IMR-90 (cell line): ENCODE measurements around the gene B3GNT5. TPM values are rescaled to one million over a fixed set of nuclear protein-coding genes. Genes with fewer than 3 reads are reported as not detected.

Experiments
- ATAC-seq: fragments of 200-7000 bp; cut with Tn5 transposase; 2 replicates; pipeline ENCODE4 v1.9.1; 2020; ENCODE audit warnings: low read depth, mild to moderate bottlenecking, moderate library complexity
- BruUV-seq: library from RNA; stranded (reverse); fragments of 400-500 nt; replicated peaks from 2 replicates; lab custom pipeline; 2021; lab: Mats Ljungman, UMichigan
- CTCF ChIA-PET: fragments of 300-600 bp; formaldehyde crosslinking; extraction: SDS; loops from one replicate; lab custom pipeline; 2021; ENCODE audit warnings: antibody characterized with exemption; lab: Yijun Ruan, JAX
- POLR2A ChIA-PET: fragments of 300-600 bp; sonication (Branson Sonifier 250); formaldehyde crosslinking; loops from one replicate; lab custom pipeline; 2022; ENCODE audit warnings: antibody characterized with exemption; ENCODE audit not compliant: unreplicated experiment; lab: Charles Lee
- DNase-seq: peaks from one replicate; pipeline ENCODE4 v3.0.0; 2013
- H2AFZ ChIP-seq: replicated peaks from 2 replicates; pipeline ENCODE3; 2013; ENCODE audit warnings: low read length, mild to moderate bottlenecking; ENCODE audit not compliant: poor library complexity
- H2AK5ac ChIP-seq: 2 replicates; pipeline ENCODE4 v1.6.1; 2013; ENCODE audit warnings: low read depth, low read length, inconsistent platforms
- H2AK9ac ChIP-seq: replicated peaks from 2 replicates; pipeline ENCODE3; 2013; ENCODE audit warnings: mild to moderate bottlenecking, low read depth, low read length, moderate library complexity; ENCODE audit not compliant: poor library complexity
- H2BK120ac ChIP-seq: 2 replicates; pipeline ENCODE4 v1.6.1; 2013; ENCODE audit warnings: low read depth, low read length, inconsistent platforms
- H2BK15ac ChIP-seq: 3 replicates; pipeline ENCODE4 v1.6.1; 2013; ENCODE audit warnings: low read depth, low read length, inconsistent platforms
- H2BK20ac ChIP-seq: 2 replicates; pipeline ENCODE4 v1.6.1; 2013; ENCODE audit warnings: low read depth, mild to moderate bottlenecking, inconsistent platforms, low read length, moderate library complexity
- H2BK5ac ChIP-seq: 2 replicates; pipeline ENCODE4 v1.6.1; 2013; ENCODE audit warnings: mild to moderate bottlenecking, low read depth, low read length, inconsistent platforms; ENCODE audit not compliant: poor library complexity, severe bottlenecking
- H3K14ac ChIP-seq: replicated peaks from 2 replicates; pipeline ENCODE4 v1.6.1; 2013; ENCODE audit warnings: low read depth, low read length, inconsistent platforms
- H3K18ac ChIP-seq: 2 replicates; pipeline ENCODE4 v1.6.1; 2013; ENCODE audit warnings: low read depth, low read length, control low read depth
- H3K23ac ChIP-seq: 2 replicates; pipeline ENCODE4 v1.6.1; 2013; ENCODE audit warnings: low read depth, low read length, inconsistent platforms
- H3K27ac ChIP-seq: 2 replicates; pipeline ENCODE4 v1.5.1; 2013; ENCODE audit warnings: mild to moderate bottlenecking, control low read depth, low read length; ENCODE audit not compliant: insufficient read depth
- H3K27me3 ChIP-seq: 2 replicates; pipeline ENCODE4 v1.6.1; 2013; ENCODE audit warnings: low read length; ENCODE audit not compliant: control insufficient read depth, insufficient read depth
- H3K36me3 ChIP-seq: 2 replicates; pipeline ENCODE4 v1.6.1; 2013; ENCODE audit warnings: low read length, mixed read lengths; ENCODE audit not compliant: control insufficient read depth, insufficient read depth
- H3K4ac ChIP-seq: 2 replicates; pipeline ENCODE4 v1.6.1; 2013; ENCODE audit warnings: low read depth, low read length, inconsistent platforms
- H3K4me1 ChIP-seq: 2 replicates; pipeline ENCODE4 v1.6.1; 2013; ENCODE audit warnings: low read length, mixed read lengths; ENCODE audit not compliant: control insufficient read depth, insufficient read depth
- H3K4me2 ChIP-seq: 2 replicates; pipeline ENCODE4 v1.6.1; 2013; ENCODE audit warnings: low read depth, mild to moderate bottlenecking, control low read depth, low read length, moderate library complexity
- H3K4me3 ChIP-seq: 2 replicates; pipeline ENCODE4 v1.5.1; 2013; ENCODE audit warnings: low read depth, mild to moderate bottlenecking, control low read depth, low read length, moderate library complexity; ENCODE audit not compliant: insufficient read depth
- H3K56ac ChIP-seq: 2 replicates; pipeline ENCODE4 v1.6.1; 2013; ENCODE audit warnings: low read length, inconsistent platforms; ENCODE audit not compliant: insufficient read depth; ENCODE audit errors: extremely low read depth
- H3K79me1 ChIP-seq, 2 experiments: 2 replicates each; pipeline ENCODE4 v1.6.1; 2013; ENCODE audit warnings: low read length in 2 of 2, inconsistent platforms in 1 of 2, low read depth in 1 of 2
- H3K9ac ChIP-seq: 2 replicates; pipeline ENCODE4 v1.6.1; 2013; ENCODE audit warnings: low read depth, low read length, control low read depth
- H3K9me1 ChIP-seq: 2 replicates; pipeline ENCODE4 v1.6.1; 2013; ENCODE audit warnings: low read length, inconsistent platforms; ENCODE audit not compliant: insufficient read depth
- H3K9me3 ChIP-seq: 2 replicates; pipeline ENCODE4 v1.6.1; 2013; ENCODE audit warnings: low read length; ENCODE audit not compliant: control insufficient read depth, insufficient read depth
- H4K20me1 ChIP-seq: 2 replicates; pipeline ENCODE4 v1.6.1; 2013; ENCODE audit warnings: low read length, inconsistent platforms; ENCODE audit not compliant: insufficient read depth
- H4K5ac ChIP-seq: 2 replicates; pipeline ENCODE4 v1.6.1; 2013; ENCODE audit warnings: mild to moderate bottlenecking, low read depth, low read length, control low read depth
- H4K8ac ChIP-seq, 2 experiments: 2 replicates each; pipeline ENCODE4 v1.6.1; 2013; ENCODE audit warnings: low read depth in 2 of 2, low read length in 2 of 2, control low read depth in 1 of 2, inconsistent platforms in 1 of 2
- H4K91ac ChIP-seq: 2 replicates; pipeline ENCODE4 v1.6.1; 2013; ENCODE audit warnings: low read depth, low read length, inconsistent platforms; ENCODE audit not compliant: insufficient read depth
- CHD1 ChIP-seq: IDR thresholded peaks from 2 replicates; pipeline ENCODE4 v1.6.1; 2012; ENCODE audit warnings: low read depth, low read length, improper control_type of control experiment
- FOS ChIP-seq: fragments of 150-350 bp; IDR thresholded peaks from 2 replicates; pipeline ENCODE4 v1.6.1; 2016; ENCODE audit warnings: low read depth, low read length
- MXI1 ChIP-seq: IDR thresholded peaks from 2 replicates; pipeline ENCODE4 v1.6.1; 2012; ENCODE audit warnings: low read depth, mild to moderate bottlenecking, low read length, moderate library complexity, borderline replicate concordance
- NFE2L2 ChIP-seq: fragments of 150-350 bp; IDR thresholded peaks from 2 replicates; pipeline ENCODE4 v1.6.1; 2016; ENCODE audit warnings: low read depth, mild to moderate bottlenecking, low read length
- POLR2A ChIP-seq: IDR thresholded peaks from 2 replicates; pipeline ENCODE4 v1.6.1; 2012; ENCODE audit warnings: mild to moderate bottlenecking, low read depth, low read length
- RAD21 ChIP-seq: IDR thresholded peaks from 2 replicates; pipeline ENCODE4 v1.6.1; 2012; ENCODE audit warnings: low read length, improper control_type of control experiment
- RFX5 ChIP-seq: IDR thresholded peaks from 2 replicates; pipeline ENCODE4 v1.8.0; 2012; ENCODE audit warnings: low read depth, mild to moderate bottlenecking, low read length, moderate library complexity
- USF2 ChIP-seq: fragments of 150-350 bp; IDR thresholded peaks from 2 replicates; pipeline ENCODE4 v1.6.1; 2017; ENCODE audit warnings: mild to moderate bottlenecking, antibody characterized with exemption, low read length, low read depth
- WGBS, 2 experiments: methylation state at CpG; one replicate each; pipeline versions ENCODE4 v1.1.5 to v1.1.7; 2013; ENCODE audit warnings: missing lambda C conversion rate in 2 of 2; ENCODE audit not compliant: insufficient read length in 1 of 2; ENCODE audit errors: extremely low coverage in 2 of 2; 5-methylcytosine and 5-hydroxymethylcytosine counted together
- dilution Hi-C: fragments of 300-500 bp; cut with HindIII; formaldehyde crosslinking; loops from one replicate; pipeline ENCODE4 v1.14.3; 2018; ENCODE audit warnings: low sequenced_read_pairs; ENCODE audit not compliant: unreplicated experiment
- in situ Hi-C: fragments of 300-500 bp; cut with MboI; formaldehyde crosslinking; loops from 3 replicates; pipeline ENCODE4 v1.14.3; 2019; ENCODE audit warnings: low sequenced_read_pairs, inconsistent platforms, mixed read lengths
- intact Hi-C: fragments of 100-400 bp; cut with micrococcal nuclease; formaldehyde crosslinking; loops from 2 replicates; pipeline ENCODE4 v1.10.0; 2022
- polyA plus RNA-seq, 3 experiments: library from polyadenylated mRNA; depleted of rRNA; stranded (reverse); fragments of >200 nt; gene quantifications; 2 replicates each; pipeline ENCODE4 v1.2.3, GENCODE V29; 2012; ENCODE audit warnings: low replicate concordance in 1 of 3
- total RNA-seq: library from RNA; depleted of rRNA; stranded (reverse); fragments of >200 nt; gene quantifications from 2 replicates; pipeline ENCODE4 v1.2.3, GENCODE V29; 2012

Gene B3GNT5
- total and polyA plus RNA-seq, 2 of the 4 experiments (the other 2 are of a cell fraction) = 1.6 to 3.4 TPM

- intact Hi-C loops = no loop called here
Measured at GRCh38 chr3:183224180-183224970, 28.7 kb upstream of the B3GNT5 start.

More at GRCh38 chr3:183224180-183224970, 28.7 kb upstream of the B3GNT5 start:
- CTCF ChIA-PET = interaction anchor here (0.5 kb wide), 1 partner anchor 37 kb away, joined by 3 read pairs; no protein-coding TSS in a partner anchor
- H4K91ac ChIP-seq = no peak overlapping the region
- no peak for DNase-seq
- H4K8ac ChIP-seq = no peak overlapping the region
- H3K4me2 ChIP-seq = no peak overlapping the region
- H3K27ac ChIP-seq = no peak overlapping the region
- H4K5ac ChIP-seq = no peak overlapping the region
- H2AK5ac ChIP-seq = no peak overlapping the region
- H3K18ac ChIP-seq = no peak overlapping the region
- BruUV-seq = no TSS peak
- H4K20me1 ChIP-seq = no peaks in the 10 kb centered on the region
- no peaks in the 10 kb centered on the region for H3K79me1 ChIP-seq
- in situ Hi-C loops (no loop called here), dilution Hi-C loops (no loop called here)
- WGBS, 2 experiments = 89% methylated on average over 5 of the region's 11 CpGs; no CpG with 5 or more reads in 1 of the 2 experiments
- no peak overlapping the region for H3K56ac ChIP-seq
- ATAC-seq = no peak
- no peak overlapping the region for H2BK5ac ChIP-seq
- no peaks in the 10 kb centered on the region for H3K36me3 ChIP-seq
- no peaks in the 10 kb centered on the region for H3K4me1 ChIP-seq
- H2AK9ac ChIP-seq = no peak overlapping the region
- H3K4ac ChIP-seq = no peak overlapping the region
- TF ChIP-seq USF2 = no peak
- TF ChIP-seq CHD1 = no peak
- TF ChIP-seq MXI1 = no peak
- TF ChIP-seq FOS = no peak
- TF ChIP-seq NFE2L2 = no peak
- no peak for TF ChIP-seq RAD21
- TF ChIP-seq POLR2A = no peak
- no peak for TF ChIP-seq RFX5
- H3K4me3 ChIP-seq = no peak overlapping the region
- POLR2A ChIA-PET = no interaction called here
- H3K27me3 ChIP-seq = peaks cover 35% of the 10 kb centered on the region
- H2AFZ ChIP-seq = no peak overlapping the region
- no peak overlapping the region for H2BK15ac ChIP-seq
- H3K9me3 ChIP-seq = no peaks in the 10 kb centered on the region
- H3K9me1 ChIP-seq = no peaks in the 10 kb centered on the region
- H2BK120ac ChIP-seq = no peak overlapping the region
- no peak overlapping the region for H3K14ac ChIP-seq
- H3K9ac ChIP-seq = no peak overlapping the region
- H2BK20ac ChIP-seq = no peak overlapping the region
- no peak overlapping the region for H3K23ac ChIP-seq
